ENCODE data around the gene AP2A2.

DNA sequence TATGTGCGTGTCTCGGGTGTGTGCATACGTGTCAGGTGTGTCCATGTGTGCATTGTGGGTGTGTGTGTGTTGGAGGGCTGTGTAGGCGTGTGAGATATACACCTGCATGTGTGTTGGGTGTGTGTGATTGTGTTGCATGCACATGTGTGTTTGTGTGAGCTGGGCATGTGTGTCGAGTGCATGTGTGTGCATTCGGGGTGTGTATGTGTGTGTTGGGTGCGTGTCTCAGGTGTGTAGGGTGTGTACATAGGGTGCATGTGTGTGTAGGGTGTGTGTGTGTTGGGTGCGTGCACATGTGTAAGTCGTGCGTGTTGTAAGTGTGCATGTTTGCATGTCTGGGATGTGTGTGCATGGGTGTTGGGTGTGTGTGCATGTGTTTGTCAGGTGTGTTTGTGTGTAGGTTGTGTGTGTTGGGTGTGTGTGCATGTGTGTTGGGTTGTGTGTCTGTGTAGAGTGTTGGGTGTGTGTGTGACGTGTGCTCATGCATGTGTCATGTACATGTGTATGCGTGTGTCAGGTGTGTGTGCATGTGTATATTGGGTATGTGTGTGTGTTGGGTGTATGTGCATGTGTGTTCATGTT lies 106.7 kb downstream of the AP2A2 start:
- TF ChIP-seq, protein P1, sequence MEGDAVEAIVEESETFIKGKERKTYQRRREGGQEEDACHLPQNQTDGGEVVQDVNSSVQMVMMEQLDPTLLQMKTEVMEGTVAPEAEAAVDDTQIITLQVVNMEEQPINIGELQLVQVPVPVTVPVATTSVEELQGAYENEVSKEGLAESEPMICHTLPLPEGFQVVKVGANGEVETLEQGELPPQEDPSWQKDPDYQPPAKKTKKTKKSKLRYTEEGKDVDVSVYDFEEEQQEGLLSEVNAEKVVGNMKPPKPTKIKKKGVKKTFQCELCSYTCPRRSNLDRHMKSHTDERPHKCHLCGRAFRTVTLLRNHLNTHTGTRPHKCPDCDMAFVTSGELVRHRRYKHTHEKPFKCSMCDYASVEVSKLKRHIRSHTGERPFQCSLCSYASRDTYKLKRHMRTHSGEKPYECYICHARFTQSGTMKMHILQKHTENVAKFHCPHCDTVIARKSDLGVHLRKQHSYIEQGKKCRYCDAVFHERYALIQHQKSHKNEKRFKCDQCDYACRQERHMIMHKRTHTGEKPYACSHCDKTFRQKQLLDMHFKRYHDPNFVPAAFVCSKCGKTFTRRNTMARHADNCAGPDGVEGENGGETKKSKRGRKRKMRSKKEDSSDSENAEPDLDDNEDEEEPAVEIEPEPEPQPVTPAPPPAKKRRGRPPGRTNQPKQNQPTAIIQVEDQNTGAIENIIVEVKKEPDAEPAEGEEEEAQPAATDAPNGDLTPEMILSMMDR (IDR thresholded peaks at IDR 0.05) = no peak
- TF ChIP-seq EZH2 (IDR thresholded peaks at IDR 0.05; ENCODE audit: borderline replicate concordance, insufficient read depth, low read depth, low read length, poor library complexity, severe bottlenecking) = no peak

Measured in B cell (primary cell).